Caco-2 (cell line): ENCODE measurements around the gene PSRC1. TPM values are rescaled to one million over a fixed set of nuclear protein-coding genes. Genes with fewer than 3 reads are reported as not detected.

Experiments
- BruUV-seq: library from RNA; stranded (reverse); fragments of 400-500 nt; replicated peaks from 2 replicates; lab custom pipeline; 2021; lab: Mats Ljungman, UMichigan
- CTCF ChIA-PET: fragments of 300-600 bp; sonication (Branson Sonifier 250); formaldehyde crosslinking; loops from one replicate; lab custom pipeline; 2022; ENCODE audit warnings: antibody characterized with exemption; lab: Charles Lee
- POLR2A ChIA-PET: fragments of 300-600 bp; sonication (Branson Sonifier 250); formaldehyde crosslinking; loops from one replicate; lab custom pipeline; 2022; ENCODE audit warnings: antibody characterized with exemption; lab: Charles Lee
- DNase-seq, 2 experiments: peaks; one replicate each; pipeline versions ENCODE4 v3.0.0 to v3.0.0-alpha.2; 2020 to 2022
- H3K27me3 ChIP-seq: replicated peaks from 2 replicates; pipeline ENCODE4 v1.6.0; 2011; ENCODE audit warnings: low read length; ENCODE audit not compliant: control insufficient read depth, insufficient read depth
- H3K36me3 ChIP-seq: 2 replicates; pipeline ENCODE4 v1.5.1; 2011; ENCODE audit warnings: low read length; ENCODE audit not compliant: control insufficient read depth, insufficient read depth
- H3K4me1 ChIP-seq: fragments of 250-450 bp; sonication (Bioruptor Pico); 2 replicates; pipeline ENCODE4 v1.5.1; 2020; ENCODE audit warnings: mild to moderate bottlenecking
- H3K4me3 ChIP-seq: 2 replicates; pipeline ENCODE4 v1.5.1; 2011; ENCODE audit warnings: low read depth, mild to moderate bottlenecking, control low read depth, low read length
- H3K9me3 ChIP-seq: fragments of 250-450 bp; sonication (Bioruptor Pico); 2 replicates; pipeline ENCODE4 v1.5.1; 2020; ENCODE audit warnings: mild to moderate bottlenecking, moderate library complexity
- H3K27ac Mint-ChIP-seq: one replicate; pipeline ENCODE4 v1.8.0; 2022; ENCODE audit warnings: mixed read lengths; ENCODE audit not compliant: unreplicated experiment
- H3K27me3 Mint-ChIP-seq: one replicate; pipeline ENCODE4 v1.8.0; 2022; ENCODE audit warnings: mixed read lengths; ENCODE audit not compliant: insufficient read depth, unreplicated experiment
- H3K36me3 Mint-ChIP-seq: one replicate; pipeline ENCODE4 v1.8.0; 2022; ENCODE audit warnings: mild to moderate bottlenecking, mixed read lengths; ENCODE audit not compliant: insufficient read depth, unreplicated experiment
- H3K4me1 Mint-ChIP-seq: one replicate; pipeline ENCODE4 v1.8.0; 2022; ENCODE audit warnings: low read depth, mixed read lengths; ENCODE audit not compliant: unreplicated experiment
- H3K4me3 Mint-ChIP-seq: one replicate; pipeline ENCODE4 v1.8.0; 2022; ENCODE audit warnings: mild to moderate bottlenecking, moderate library complexity, mixed read lengths; ENCODE audit not compliant: unreplicated experiment
- H3K9me3 Mint-ChIP-seq: one replicate; pipeline ENCODE4 v1.8.0; 2022; ENCODE audit warnings: mixed read lengths; ENCODE audit not compliant: unreplicated experiment
- CTCF ChIP-seq, 2 experiments: fragments of 200-600 bp in 1 of 2; IDR thresholded peaks; 1 replicate in 1 of 2; 2 replicates in 1 of 2; pipeline versions ENCODE4 v1.5.1 to v1.8.0; 2011 to 2022; ENCODE audit warnings: antibody characterized with exemption in 1 of 2, control low read depth in 1 of 2, inconsistent platforms in 1 of 2, low read depth in 1 of 2, low read length in 1 of 2, mild to moderate bottlenecking in 1 of 2, moderate library complexity in 1 of 2; ENCODE audit not compliant: insufficient read depth in 1 of 2, severe bottlenecking in 1 of 2, unreplicated experiment in 1 of 2
- intact Hi-C: fragments of 100-400 bp; cut with micrococcal nuclease; formaldehyde crosslinking; loops from one replicate; pipeline ENCODE4 v1.10.0; 2022; ENCODE audit not compliant: unreplicated experiment
- total RNA-seq: library from RNA; stranded (reverse); gene quantifications from 2 replicates; pipeline ENCODE4 v1.2.3, GENCODE V29; 2022

PSRC1 gene
- total RNA-seq, 1 experiment from 2014 or later = 24.9 TPM

- H3K4me1 Mint-ChIP-seq = no peaks in the 10 kb centered on the region
- Histone ChIP-seq H3K36me3 (no peaks in the 10 kb centered on the region), H3K9me3 (no peaks in the 10 kb centered on the region), H3K4me1 (peaks cover 13% of the 10 kb centered on the region), H3K4me3 (no peak overlapping the region), H3K27me3 (no peaks in the 10 kb centered on the region)
- H3K27ac Mint-ChIP-seq = no peak overlapping the region
- DNase-seq = no peak
- no peaks in the 10 kb centered on the region for H3K9me3 Mint-ChIP-seq
- TF ChIP-seq CTCF (IDR thresholded peaks at IDR 0.05; ENCODE audit: insufficient read depth in 1 of 2, low read depth in 1 of 2, low read length in 1 of 2, severe bottlenecking in 1 of 2, unreplicated experiment in 1 of 2) = no peak
- H3K36me3 Mint-ChIP-seq = no peaks in the 10 kb centered on the region
- H3K27me3 Mint-ChIP-seq = no peaks in the 10 kb centered on the region
- POLR2A ChIA-PET = no interaction called here
- intact Hi-C loops = loop anchor here (10.0 kb wide), 1 partner anchor 174 kb away; the partner anchor contains the start of gene TMEM167B
- H3K4me3 Mint-ChIP-seq = no peak overlapping the region
- CTCF ChIA-PET = no interaction called here
- BruUV-seq = no TSS peak
Observed at GRCh38 chr1:109268431-109269211, 14.3 kb downstream of the PSRC1 start.

- no peaks in the 10 kb centered on the region for H3K4me1 Mint-ChIP-seq
- H3K9me3 Mint-ChIP-seq = no peaks in the 10 kb centered on the region
- intact Hi-C loops = loop anchor here (10.0 kb wide), 1 partner anchor 173 kb away; the partner anchor contains the start of gene TMEM167B
- no peak overlapping the region for H3K4me3 Mint-ChIP-seq
- Histone ChIP-seq H3K4me1 (peaks cover 6% of the 10 kb centered on the region), H3K27me3 (no peaks in the 10 kb centered on the region), H3K4me3 (no peak overlapping the region), H3K9me3 (no peaks in the 10 kb centered on the region), H3K36me3 (no peaks in the 10 kb centered on the region)
- H3K36me3 Mint-ChIP-seq = no peaks in the 10 kb centered on the region
- DNase-seq = no peak
- BruUV-seq = no TSS peak
- H3K27me3 Mint-ChIP-seq = no peaks in the 10 kb centered on the region
- POLR2A ChIA-PET = no interaction called here
- no peak overlapping the region for H3K27ac Mint-ChIP-seq
- no peak for TF ChIP-seq CTCF (IDR thresholded peaks at IDR 0.05; ENCODE audit: insufficient read depth in 1 of 2, low read depth in 1 of 2, low read length in 1 of 2, severe bottlenecking in 1 of 2, unreplicated experiment in 1 of 2)
- CTCF ChIA-PET = no interaction called here
Observed at GRCh38 chr1:109267743-109268300, 15.1 kb downstream of the PSRC1 start.

GRCh38 chr1:109266965-109267364 lies 16.0 kb downstream of the PSRC1 start:
- H3K27me3 Mint-ChIP-seq = no peaks in the 10 kb centered on the region
- no peaks in the 10 kb centered on the region for H3K27me3 ChIP-seq
- H3K36me3 Mint-ChIP-seq = no peaks in the 10 kb centered on the region
- TF ChIP-seq CTCF (IDR thresholded peaks at IDR 0.05; ENCODE audit: insufficient read depth in 1 of 2, low read depth in 1 of 2, low read length in 1 of 2, severe bottlenecking in 1 of 2, unreplicated experiment in 1 of 2) = no peak
- no peaks in the 10 kb centered on the region for H3K36me3 ChIP-seq
- H3K9me3 Mint-ChIP-seq = no peaks in the 10 kb centered on the region
- H3K4me3 Mint-ChIP-seq = no peak overlapping the region
- H3K4me1 Mint-ChIP-seq = no peaks in the 10 kb centered on the region
- H3K27ac Mint-ChIP-seq = no peak overlapping the region
- ChIA-PET CTCF (no interaction called here), POLR2A (no interaction called here)
- DNase-seq = no peak
- no TSS peak for BruUV-seq
- H3K9me3 ChIP-seq = no peaks in the 10 kb centered on the region
- intact Hi-C loops = loop anchor here (10.0 kb wide), 1 partner anchor 172 kb away; the partner anchor contains the start of gene TMEM167B
- H3K4me3 ChIP-seq = no peak overlapping the region
- no peaks in the 10 kb centered on the region for H3K4me1 ChIP-seq
